Breast epithelium (tissue), 4 donors: ENCODE data around the gene UBXN7. TPM values are rescaled to one million over a fixed set of nuclear protein-coding genes. Genes with fewer than 3 reads are reported as not detected.

Source experiments
- DNase-seq, 2 donors: peaks; one replicate each; pipeline ENCODE4 v3.0.0-alpha.2; 2019; ENCODE audit warnings: low spot score in 2 of 2
- H3K27ac ChIP-seq, 2 donors: fragments of 200-600 bp; sonication (generic) in 1 of 2; one replicate each; pipeline ENCODE4 v1.5.1; 2016 to 2019; ENCODE audit warnings: mild to moderate bottlenecking in 1 of 2
- H3K27me3 ChIP-seq, 2 donors: fragments of 200-600 bp; sonication (generic) in 1 of 2; one replicate each; pipeline versions ENCODE4 v1.5.1 to v1.6.0; 2017 to 2019; ENCODE audit warnings: control low read depth in 1 of 2, mild to moderate bottlenecking in 1 of 2
- H3K36me3 ChIP-seq: fragments of 200-600 bp; one replicate; pipeline ENCODE4 v1.5.1; 2019
- H3K4me1 ChIP-seq, 2 donors: fragments of 200-600 bp; sonication (generic); one replicate each; pipeline ENCODE4 v1.5.1; 2016 to 2019; ENCODE audit warnings: control low read depth in 1 of 2
- H3K4me3 ChIP-seq, 3 donors: fragments of 200-600 bp; sonication (generic); 1 replicate in 2 of 3; 2 replicates in 1 of 3; pipeline ENCODE4 v1.5.1; 2016 to 2019; ENCODE audit warnings: mild to moderate bottlenecking in 3 of 3, moderate library complexity in 2 of 3
- H3K9me3 ChIP-seq, 2 donors: fragments of 200-600 bp; sonication (generic) in 1 of 2; one replicate each; pipeline ENCODE4 v1.5.1; 2016 to 2019; ENCODE audit warnings: control low read depth in 1 of 2
- CTCF ChIP-seq, 3 donors: fragments of 450-650 bp; IDR thresholded peaks; one replicate each; pipeline ENCODE4 v1.5.1; 2016 to 2017; ENCODE audit warnings: antibody characterized with exemption in 3 of 3, mild to moderate bottlenecking in 3 of 3, moderate library complexity in 3 of 3
- POLR2A ChIP-seq: fragments of 450-650 bp; IDR thresholded peaks from one replicate; pipeline ENCODE4 v1.6.1; 2016; ENCODE audit warnings: antibody characterized with exemption, mild to moderate bottlenecking, moderate library complexity
- POLR2AphosphoS5 ChIP-seq, 3 donors: sonication (generic); formaldehyde crosslinking; IDR thresholded peaks; one replicate each; pipeline ENCODE4 v1.6.1; 2017; ENCODE audit warnings: antibody characterized with exemption in 3 of 3
- intact Hi-C: fragments of 100-400 bp; cut with DNase I; formaldehyde crosslinking; loops from one replicate; pipeline ENCODE4 v1.15.1; 2023; ENCODE audit warnings: low total_unique reads
- total RNA-seq, 3 donors: library from RNA; depleted of rRNA; stranded (reverse); fragments of >200 nt; gene quantifications; one replicate each; pipeline ENCODE4 v1.1.0, GENCODE V29; 2016

Gene UBXN7
- total RNA-seq, 3 donors from 2014 or later = 21.4 to 25.8 (median 21.6) TPM

- no peaks in the 10 kb centered on the region for H3K9me3 ChIP-seq
- H3K4me3 ChIP-seq = no peak overlapping the region
- no peaks in the 10 kb centered on the region for H3K36me3 ChIP-seq
- intact Hi-C loops = no loop called here
- no peak for DNase-seq
- TF ChIP-seq POLR2A (no peak), CTCF (IDR thresholded peaks at IDR 0.05) (no peak), POLR2AphosphoS5 (IDR thresholded peaks at IDR 0.05) (no peak)
- no peak overlapping the region for H3K27ac ChIP-seq
- no peaks in the 10 kb centered on the region for H3K4me1 ChIP-seq
- H3K27me3 ChIP-seq = no peaks in the 10 kb centered on the region
These were observed 100.1 kb downstream of the UBXN7 start for GRCh38 chr3:196332168-196332567.

GRCh38 chr3:196327405-196327804 lies 104.8 kb downstream of the UBXN7 start:
- TF ChIP-seq POLR2AphosphoS5 (IDR thresholded peaks at IDR 0.05) (no peak), POLR2A (no peak), CTCF (IDR thresholded peaks at IDR 0.05) (no peak)
- no peak overlapping the region for H3K27ac ChIP-seq
- intact Hi-C loops = no loop called here
- H3K4me3 ChIP-seq = no peak overlapping the region
- no peaks in the 10 kb centered on the region for H3K36me3 ChIP-seq
- no peaks in the 10 kb centered on the region for H3K4me1 ChIP-seq
- no peaks in the 10 kb centered on the region for H3K27me3 ChIP-seq
- no peak for DNase-seq
- H3K9me3 ChIP-seq = no peaks in the 10 kb centered on the region

- H3K36me3 ChIP-seq = no peaks in the 10 kb centered on the region
- TF ChIP-seq POLR2AphosphoS5 (IDR thresholded peaks at IDR 0.05) (no peak), POLR2A (no peak), CTCF (IDR thresholded peaks at IDR 0.05) (no peak)
- intact Hi-C loops = no loop called here
These were observed 105.3 kb downstream of the UBXN7 start for GRCh38 chr3:196326936-196327335.

GRCh38 chr3:196323691-196324090 lies 108.5 kb downstream of the UBXN7 start:
- Histone ChIP-seq H3K27ac (no peak overlapping the region), H3K27me3 (no peaks in the 10 kb centered on the region), H3K4me1 (no peaks in the 10 kb centered on the region), H3K4me3 (no peak overlapping the region), H3K9me3 (no peaks in the 10 kb centered on the region), H3K36me3 (no peaks in the 10 kb centered on the region)
- no peak for DNase-seq
- TF ChIP-seq CTCF (IDR thresholded peaks at IDR 0.05) (no peak), POLR2A (no peak), POLR2AphosphoS5 (IDR thresholded peaks at IDR 0.05) (no peak)
- intact Hi-C loops = no loop called here

More at GRCh38 chr3:196326936-196327335, 105.3 kb downstream of the UBXN7 start:
- no peaks in the 10 kb centered on the region for H3K27me3 ChIP-seq
- DNase-seq = no peak
- no peaks in the 10 kb centered on the region for H3K9me3 ChIP-seq
- no peak overlapping the region for H3K27ac ChIP-seq
- no peaks in the 10 kb centered on the region for H3K4me1 ChIP-seq
- no peak overlapping the region for H3K4me3 ChIP-seq

- no peak for DNase-seq
- no peaks in the 10 kb centered on the region for H3K9me3 ChIP-seq
- H3K27ac ChIP-seq = no peak overlapping the region
- no peak overlapping the region for H3K4me3 ChIP-seq
- H3K27me3 ChIP-seq = no peaks in the 10 kb centered on the region
- H3K4me1 ChIP-seq = no peaks in the 10 kb centered on the region
- intact Hi-C loops = no loop called here
- TF ChIP-seq POLR2A = no peak
- no peaks in the 10 kb centered on the region for H3K36me3 ChIP-seq
These were observed 109.2 kb downstream of the UBXN7 start for GRCh38 chr3:196323016-196323415.

DNA sequence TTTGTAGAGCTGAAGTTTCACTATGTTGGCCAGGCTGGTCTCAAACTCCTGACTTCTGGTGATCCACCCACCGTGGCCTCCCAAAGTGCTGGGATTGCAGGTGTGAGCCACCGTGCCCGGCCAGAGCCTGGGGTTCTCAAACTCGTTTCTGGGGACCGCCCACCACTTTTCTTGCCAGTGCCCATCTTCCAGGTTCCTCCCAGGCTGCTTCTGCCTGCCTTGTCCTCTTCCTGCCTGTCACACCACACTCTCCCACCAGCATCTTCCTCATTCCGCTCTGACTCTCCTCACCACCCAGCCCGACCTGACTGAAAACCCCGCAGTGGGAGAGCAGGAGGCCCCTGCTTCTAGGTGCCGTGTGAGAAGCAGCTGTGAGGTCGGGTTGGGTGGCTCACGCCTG lies 111.1 kb downstream of the UBXN7 start:
- no peak overlapping the region for H3K4me3 ChIP-seq
- H3K36me3 ChIP-seq = no peaks in the 10 kb centered on the region
- DNase-seq = no peak
- no peaks in the 10 kb centered on the region for H3K27me3 ChIP-seq
- intact Hi-C loops = no loop called here
- TF ChIP-seq POLR2A (no peak), POLR2AphosphoS5 (IDR thresholded peaks at IDR 0.05) (no peak), CTCF (IDR thresholded peaks at IDR 0.05) (no peak)
- H3K27ac ChIP-seq = no peak overlapping the region
- H3K4me1 ChIP-seq = no peaks in the 10 kb centered on the region
- no peaks in the 10 kb centered on the region for H3K9me3 ChIP-seq
